Transverse colon (tissue), 4 donors: ENCODE measurements around the gene CNKSR2.

ENCODE experiments used
- CTCF ChIP-seq, 5 experiments: fragments of 200-600 bp in 3 of 5; fragments of 450-650 bp in 2 of 5; sonication (generic) in 3 of 5; IDR thresholded peaks; 1 replicate in 2 of 5; 2 replicates in 3 of 5; pipeline ENCODE4 v1.5.1; 2016 to 2017; ENCODE audit warnings: antibody characterized with exemption in 5 of 5, inconsistent platforms in 3 of 5, mild to moderate bottlenecking in 2 of 5, moderate library complexity in 1 of 5
- EP300 ChIP-seq: sonication (generic); formaldehyde crosslinking; IDR thresholded peaks from one replicate; pipeline ENCODE4 v1.6.1; 2017; ENCODE audit warnings: antibody characterized with exemption, low read depth
- POLR2A ChIP-seq: fragments of 450-650 bp; IDR thresholded peaks from one replicate; pipeline ENCODE4 v1.6.1; 2016; ENCODE audit warnings: antibody characterized with exemption, mild to moderate bottlenecking, moderate library complexity
- POLR2AphosphoS5 ChIP-seq, 3 donors: sonication (generic); formaldehyde crosslinking; IDR thresholded peaks; one replicate each; pipeline ENCODE4 v1.6.1; 2016; ENCODE audit warnings: antibody characterized with exemption in 3 of 3

- TF ChIP-seq POLR2A = no peak
- TF ChIP-seq CTCF (IDR thresholded peaks at IDR 0.05) = no peak
- TF ChIP-seq EP300 = no peak
- no peak for TF ChIP-seq POLR2AphosphoS5 (IDR thresholded peaks at IDR 0.05)
These were observed 271.2 kb downstream of the CNKSR2 start for GRCh38 chrX:21645431-21645830.
